BE2C (cell line): Measurements from ENCODE around the gene GP1BB.

Source experiments
- DNase-seq: peaks from one replicate; pipeline ENCODE4 v3.0.0-alpha.2; 2020
- H3K27me3 ChIP-seq: fragments of 250-450 bp; sonication (Bioruptor Pico); 2 replicates; pipeline ENCODE4 v1.5.1; 2020; ENCODE audit warnings: mild to moderate bottlenecking
- H3K36me3 ChIP-seq: fragments of 250-450 bp; sonication (Bioruptor Pico); 2 replicates; pipeline ENCODE4 v1.5.1; 2020; ENCODE audit warnings: mild to moderate bottlenecking
- H3K4me1 ChIP-seq: fragments of 250-450 bp; sonication (Bioruptor Pico); 2 replicates; pipeline ENCODE4 v1.5.1; 2020
- H3K4me3 ChIP-seq: 2 replicates; pipeline ENCODE4 v1.5.1; 2011; ENCODE audit warnings: low read depth, low read length
- H3K9me3 ChIP-seq: fragments of 250-450 bp; sonication (Bioruptor Pico); 2 replicates; pipeline ENCODE4 v1.5.1; 2020
- TF ChIP-seq, protein P1 (sequence below): IDR thresholded peaks from 2 replicates; pipeline ENCODE4 v1.5.1; 2012; ENCODE audit warnings: mild to moderate bottlenecking, low read depth, low read length

Gene GP1BB

DNA sequence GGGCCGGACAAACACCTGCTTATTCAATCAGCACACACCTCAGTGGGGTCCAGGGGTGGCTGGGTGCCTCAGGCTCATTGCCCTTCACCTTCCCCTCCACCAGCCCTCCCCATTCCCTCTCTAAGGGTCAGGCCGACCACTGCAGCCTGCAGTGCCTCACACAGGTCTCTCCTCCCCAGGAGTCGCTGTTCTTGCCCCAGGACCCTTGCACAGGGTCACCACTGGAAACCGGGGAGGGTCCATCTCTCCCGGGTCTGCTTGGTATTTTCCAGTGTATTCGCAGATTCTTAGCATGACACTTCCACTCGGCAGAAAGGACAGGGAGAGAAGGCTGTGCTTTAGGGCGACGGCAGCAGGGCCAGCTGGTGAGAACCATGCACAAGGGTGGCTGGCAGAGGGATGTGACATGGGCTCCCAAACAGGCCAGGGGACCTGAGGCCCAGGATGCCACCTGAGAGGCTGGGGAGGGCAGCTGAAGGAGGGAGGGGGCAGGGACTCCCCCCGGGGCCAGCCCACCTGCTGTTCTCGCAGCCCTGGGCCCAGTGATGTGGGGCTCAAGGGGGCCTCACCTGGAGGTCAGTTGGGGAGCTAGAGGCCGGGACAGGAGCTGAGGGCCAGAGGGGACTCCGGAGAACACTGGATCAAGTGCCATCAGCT, 21.1 kb downstream of the GP1BB start:
- TF ChIP-seq, protein P1, sequence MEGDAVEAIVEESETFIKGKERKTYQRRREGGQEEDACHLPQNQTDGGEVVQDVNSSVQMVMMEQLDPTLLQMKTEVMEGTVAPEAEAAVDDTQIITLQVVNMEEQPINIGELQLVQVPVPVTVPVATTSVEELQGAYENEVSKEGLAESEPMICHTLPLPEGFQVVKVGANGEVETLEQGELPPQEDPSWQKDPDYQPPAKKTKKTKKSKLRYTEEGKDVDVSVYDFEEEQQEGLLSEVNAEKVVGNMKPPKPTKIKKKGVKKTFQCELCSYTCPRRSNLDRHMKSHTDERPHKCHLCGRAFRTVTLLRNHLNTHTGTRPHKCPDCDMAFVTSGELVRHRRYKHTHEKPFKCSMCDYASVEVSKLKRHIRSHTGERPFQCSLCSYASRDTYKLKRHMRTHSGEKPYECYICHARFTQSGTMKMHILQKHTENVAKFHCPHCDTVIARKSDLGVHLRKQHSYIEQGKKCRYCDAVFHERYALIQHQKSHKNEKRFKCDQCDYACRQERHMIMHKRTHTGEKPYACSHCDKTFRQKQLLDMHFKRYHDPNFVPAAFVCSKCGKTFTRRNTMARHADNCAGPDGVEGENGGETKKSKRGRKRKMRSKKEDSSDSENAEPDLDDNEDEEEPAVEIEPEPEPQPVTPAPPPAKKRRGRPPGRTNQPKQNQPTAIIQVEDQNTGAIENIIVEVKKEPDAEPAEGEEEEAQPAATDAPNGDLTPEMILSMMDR, result no peak
- Histone ChIP-seq H3K36me3 (no peaks in the 10 kb centered on the region), H3K4me1 (peaks cover 8% of the 10 kb centered on the region), H3K9me3 (no peaks in the 10 kb centered on the region), H3K27me3 (no peaks in the 10 kb centered on the region), H3K4me3 (no peak overlapping the region)
- no peak for DNase-seq

DNA sequence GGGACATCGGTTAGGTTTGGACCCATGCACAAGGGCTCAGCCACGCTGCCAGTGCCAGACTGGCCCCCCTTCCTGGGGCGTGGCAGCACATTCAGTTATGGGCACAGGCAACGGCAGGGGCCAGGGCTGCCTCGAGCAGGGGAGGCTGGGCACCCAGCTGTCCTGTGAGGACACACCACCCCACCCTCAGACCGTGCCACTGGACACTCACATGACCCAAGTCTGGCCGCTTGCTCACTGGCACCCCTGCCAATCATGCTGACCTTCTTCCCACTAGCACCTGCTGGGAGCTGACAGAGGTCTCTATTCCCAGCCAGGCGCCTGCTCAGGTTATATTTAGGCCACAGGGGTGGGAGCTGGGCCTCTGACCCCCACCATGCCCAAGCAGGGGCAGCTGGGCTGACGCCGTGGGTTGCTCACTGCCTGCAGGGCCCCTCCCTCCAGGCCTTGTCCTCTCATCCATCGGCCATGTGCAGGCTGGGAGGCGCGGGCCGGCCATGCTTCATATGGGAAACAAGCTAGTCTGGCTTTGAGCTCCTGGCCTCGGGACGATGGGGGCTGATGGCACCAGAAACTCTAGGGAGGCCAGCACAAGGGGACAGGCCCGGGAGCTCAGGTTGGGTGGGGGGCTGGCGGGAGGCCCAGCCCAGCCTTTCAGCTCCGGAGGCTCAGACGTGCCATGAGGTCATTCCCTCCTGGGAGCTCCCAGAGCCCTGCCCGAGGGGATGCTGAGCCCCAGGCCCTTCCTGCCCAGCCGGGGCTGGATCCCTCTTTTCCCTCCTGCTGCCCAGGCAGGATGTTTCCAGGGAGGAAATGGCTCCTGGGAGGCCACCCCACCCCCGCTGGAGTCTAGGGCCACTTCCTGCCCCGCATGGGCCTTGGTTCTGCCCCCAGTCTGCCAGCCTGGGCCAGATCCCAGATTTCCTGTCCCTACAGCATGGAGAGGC, 22.1 kb downstream of the GP1BB start:
- Histone ChIP-seq H3K27me3 (no peaks in the 10 kb centered on the region), H3K36me3 (no peaks in the 10 kb centered on the region), H3K4me3 (no peak overlapping the region), H3K4me1 (peaks cover 8% of the 10 kb centered on the region; the same call in 1 of the 2 replicates), H3K9me3 (no peaks in the 10 kb centered on the region)
- peak; percentile 53 for DNase-seq
- TF ChIP-seq, protein P1, result no peak

DNA sequence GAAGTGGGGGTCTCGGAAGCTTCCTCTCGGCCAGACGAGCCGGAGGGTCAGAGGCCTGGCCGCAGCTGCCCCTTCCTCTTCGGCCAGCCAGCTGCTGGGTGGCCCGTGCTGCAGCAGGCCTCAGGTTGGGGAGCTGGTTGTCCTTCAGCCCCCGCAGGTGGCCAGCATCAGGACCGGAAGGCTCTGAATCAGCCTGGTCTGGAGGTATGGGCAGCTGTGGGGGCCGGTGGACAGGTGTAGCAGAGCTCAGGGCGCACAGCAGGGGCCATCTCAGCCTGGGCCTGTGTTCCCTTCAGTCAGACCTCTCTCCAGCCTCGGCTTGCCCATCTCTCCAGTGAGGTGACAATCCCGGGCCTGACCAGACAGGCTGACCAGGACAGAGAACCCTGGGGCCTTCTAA, 23.4 kb downstream of the GP1BB start:
- H3K4me3 ChIP-seq, result no peak overlapping the region
- H3K27me3 ChIP-seq, result no peaks in the 10 kb centered on the region
- H3K4me1 ChIP-seq, result peaks cover 8% of the 10 kb centered on the region; the same call in 1 of the 2 replicates
- no peak for DNase-seq
- TF ChIP-seq, protein P1, result no peak
- H3K9me3 ChIP-seq, result no peaks in the 10 kb centered on the region
- no peaks in the 10 kb centered on the region for H3K36me3 ChIP-seq

DNA sequence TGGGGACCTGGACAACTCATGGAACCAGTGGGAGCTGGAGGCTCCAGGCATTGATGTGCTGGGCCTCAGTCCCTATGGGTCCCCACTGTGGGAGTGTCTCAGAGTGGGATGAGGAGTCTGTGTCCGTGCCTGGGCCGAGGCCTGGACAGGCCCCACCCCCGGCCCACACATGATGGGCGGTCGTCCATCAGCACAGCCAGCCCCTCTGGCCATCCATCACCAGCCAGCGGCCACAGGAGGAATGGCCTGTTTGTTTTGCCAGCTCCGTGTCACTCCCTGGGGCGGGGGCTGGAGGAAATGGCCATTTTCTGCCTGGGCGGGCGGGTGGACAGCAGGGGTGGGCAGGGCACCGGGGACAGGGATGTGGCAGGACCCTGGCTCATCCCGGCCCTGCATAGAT, 24.2 kb downstream of the GP1BB start:
- Histone ChIP-seq H3K4me1 (peaks cover 8% of the 10 kb centered on the region; the same call in 1 of the 2 replicates), H3K36me3 (no peaks in the 10 kb centered on the region), H3K27me3 (no peaks in the 10 kb centered on the region), H3K4me3 (no peak overlapping the region), H3K9me3 (no peaks in the 10 kb centered on the region)
- no peak for DNase-seq
- TF ChIP-seq, protein P1, result no peak

DNA sequence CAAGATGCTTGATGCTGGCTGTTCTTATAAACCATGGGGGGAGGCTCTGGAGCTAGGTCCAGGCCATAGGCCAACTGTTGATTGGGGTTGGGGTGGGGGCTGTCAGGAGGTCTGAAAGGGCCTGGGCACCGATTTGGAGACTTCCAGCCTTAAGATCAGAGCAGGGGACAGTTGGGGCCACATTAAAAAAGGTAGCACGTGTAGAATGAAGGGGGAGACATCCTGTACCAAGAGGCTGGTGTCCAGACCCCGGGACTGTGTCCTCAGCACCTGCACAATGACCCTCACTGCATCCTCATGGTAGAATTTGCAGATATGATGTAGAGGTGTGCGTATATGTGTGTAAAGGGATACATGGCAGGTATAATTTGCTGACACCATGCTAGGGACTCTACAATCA, 24.8 kb downstream of the GP1BB start:
- Histone ChIP-seq H3K4me3 (no peak overlapping the region), H3K4me1 (peaks cover 8% of the 10 kb centered on the region; the same call in 1 of the 2 replicates), H3K36me3 (no peaks in the 10 kb centered on the region), H3K27me3 (no peaks in the 10 kb centered on the region), H3K9me3 (no peaks in the 10 kb centered on the region)
- TF ChIP-seq, protein P1, result no peak
- DNase-seq, result no peak
